ENCODE measurements around the gene ERCC6.

ERCC6 gene

DNA sequence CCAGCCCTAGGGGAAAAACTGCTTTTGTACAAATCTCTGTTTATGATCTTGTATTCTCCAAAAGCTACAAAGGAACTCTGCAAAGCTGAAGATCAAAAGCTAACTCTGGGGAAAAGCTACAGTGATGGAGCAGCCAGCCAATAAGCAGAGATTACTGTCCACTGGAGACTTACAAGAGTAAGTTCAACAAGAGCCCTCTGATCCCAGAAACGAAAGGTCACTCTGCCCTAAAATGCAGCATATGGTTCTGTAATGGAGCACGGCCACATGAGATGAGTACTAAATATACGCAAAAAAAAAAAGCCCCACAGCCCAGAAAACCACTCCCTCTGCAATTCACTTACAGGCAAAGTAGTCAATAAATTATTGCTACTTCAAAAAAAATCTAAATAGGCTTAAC lies 60.1 kb downstream of the ERCC6 start:
- H3K4me3 ChIP-seq (ENCODE audit: control insufficient read depth, low read depth, low read length), result no peak overlapping the region
- TF ChIP-seq, protein P1, sequence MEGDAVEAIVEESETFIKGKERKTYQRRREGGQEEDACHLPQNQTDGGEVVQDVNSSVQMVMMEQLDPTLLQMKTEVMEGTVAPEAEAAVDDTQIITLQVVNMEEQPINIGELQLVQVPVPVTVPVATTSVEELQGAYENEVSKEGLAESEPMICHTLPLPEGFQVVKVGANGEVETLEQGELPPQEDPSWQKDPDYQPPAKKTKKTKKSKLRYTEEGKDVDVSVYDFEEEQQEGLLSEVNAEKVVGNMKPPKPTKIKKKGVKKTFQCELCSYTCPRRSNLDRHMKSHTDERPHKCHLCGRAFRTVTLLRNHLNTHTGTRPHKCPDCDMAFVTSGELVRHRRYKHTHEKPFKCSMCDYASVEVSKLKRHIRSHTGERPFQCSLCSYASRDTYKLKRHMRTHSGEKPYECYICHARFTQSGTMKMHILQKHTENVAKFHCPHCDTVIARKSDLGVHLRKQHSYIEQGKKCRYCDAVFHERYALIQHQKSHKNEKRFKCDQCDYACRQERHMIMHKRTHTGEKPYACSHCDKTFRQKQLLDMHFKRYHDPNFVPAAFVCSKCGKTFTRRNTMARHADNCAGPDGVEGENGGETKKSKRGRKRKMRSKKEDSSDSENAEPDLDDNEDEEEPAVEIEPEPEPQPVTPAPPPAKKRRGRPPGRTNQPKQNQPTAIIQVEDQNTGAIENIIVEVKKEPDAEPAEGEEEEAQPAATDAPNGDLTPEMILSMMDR (conservative IDR thresholded peaks at IDR 0.05; ENCODE audit: control insufficient read depth, insufficient read depth, low read depth, low read length), result no peak
- DNase-seq (ENCODE audit: low read depth), result no peak

DNA sequence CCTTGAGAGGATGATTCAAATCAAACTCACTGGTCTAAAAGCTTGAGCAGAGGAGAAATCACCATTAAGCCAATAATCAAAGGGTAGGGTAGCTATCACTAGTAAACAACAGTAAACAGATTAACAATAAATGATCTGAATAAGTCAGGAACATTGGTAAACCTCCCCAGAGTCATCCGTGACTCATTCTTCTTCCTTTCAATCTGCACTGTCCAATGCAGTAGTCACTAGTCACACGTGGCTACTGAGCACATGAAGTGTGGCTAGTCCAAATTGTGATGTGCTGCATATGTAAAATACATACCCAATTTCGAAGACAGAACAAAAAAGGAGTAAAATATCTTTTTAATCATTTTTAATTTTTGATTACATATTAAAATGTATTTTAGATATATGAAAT lies 64.0 kb downstream of the ERCC6 start:
- H3K4me3 ChIP-seq (ENCODE audit: control insufficient read depth, low read depth, low read length), result no peak overlapping the region
- peak; percentile 68 for DNase-seq (ENCODE audit: low read depth)
- TF ChIP-seq, protein P1 (conservative IDR thresholded peaks at IDR 0.05; ENCODE audit: control insufficient read depth, insufficient read depth, low read depth, low read length), result no peak

DNA sequence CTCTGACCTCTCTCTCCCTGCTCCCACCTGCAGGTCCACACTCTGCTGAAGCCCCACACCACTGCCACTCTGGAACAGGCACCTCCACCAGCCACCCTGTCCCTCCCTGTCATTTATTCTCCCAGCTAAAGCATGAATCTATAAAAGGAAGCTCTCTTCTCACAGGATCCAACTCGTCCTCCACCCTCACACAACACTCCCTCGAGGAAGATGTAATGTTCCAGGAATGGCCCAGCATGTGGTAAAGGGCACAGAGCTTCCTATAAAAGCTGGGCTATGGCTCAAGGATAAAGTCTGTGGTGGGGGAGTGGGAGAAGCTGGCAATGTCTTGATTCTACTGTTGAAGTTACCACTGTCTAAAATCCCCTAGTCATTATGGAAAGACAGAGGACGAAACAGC lies 67.4 kb downstream of the ERCC6 start:
- TF ChIP-seq, protein P1 (conservative IDR thresholded peaks at IDR 0.05; ENCODE audit: control insufficient read depth, insufficient read depth, low read depth, low read length), result no peak

DNA sequence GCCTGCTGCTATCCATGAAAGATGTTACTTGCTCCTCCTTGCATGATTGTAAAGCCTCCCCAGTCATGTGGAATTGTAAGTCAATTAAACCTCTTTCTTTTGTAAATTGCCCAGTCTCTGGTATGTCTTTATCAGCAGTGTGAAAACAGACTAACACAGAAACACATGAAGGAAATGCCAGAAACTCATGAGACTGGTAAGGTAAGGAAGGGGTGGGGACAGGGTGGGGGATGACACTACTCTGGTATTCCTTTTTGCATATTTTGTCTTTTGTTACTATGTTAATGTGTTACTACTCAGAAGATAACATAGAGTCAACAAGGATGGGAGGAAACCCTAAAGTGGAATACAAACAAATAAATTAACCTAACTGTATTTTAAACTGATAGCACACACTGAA lies 73.2 kb downstream of the ERCC6 start:
- no peak overlapping the region for H3K4me3 ChIP-seq (ENCODE audit: control insufficient read depth, low read depth, low read length)
- TF ChIP-seq, protein P1 (conservative IDR thresholded peaks at IDR 0.05; ENCODE audit: control insufficient read depth, insufficient read depth, low read depth, low read length), result no peak
- no peak for DNase-seq (ENCODE audit: low read depth)

More for the DNA sequence above, 67.4 kb downstream of the ERCC6 start:
- no peak for DNase-seq (ENCODE audit: low read depth)
- no peak overlapping the region for H3K4me3 ChIP-seq (ENCODE audit: control insufficient read depth, low read depth, low read length)

All from fibroblast of mammary gland (primary cell).